ENCODE results near the gene HID1.

DNA sequence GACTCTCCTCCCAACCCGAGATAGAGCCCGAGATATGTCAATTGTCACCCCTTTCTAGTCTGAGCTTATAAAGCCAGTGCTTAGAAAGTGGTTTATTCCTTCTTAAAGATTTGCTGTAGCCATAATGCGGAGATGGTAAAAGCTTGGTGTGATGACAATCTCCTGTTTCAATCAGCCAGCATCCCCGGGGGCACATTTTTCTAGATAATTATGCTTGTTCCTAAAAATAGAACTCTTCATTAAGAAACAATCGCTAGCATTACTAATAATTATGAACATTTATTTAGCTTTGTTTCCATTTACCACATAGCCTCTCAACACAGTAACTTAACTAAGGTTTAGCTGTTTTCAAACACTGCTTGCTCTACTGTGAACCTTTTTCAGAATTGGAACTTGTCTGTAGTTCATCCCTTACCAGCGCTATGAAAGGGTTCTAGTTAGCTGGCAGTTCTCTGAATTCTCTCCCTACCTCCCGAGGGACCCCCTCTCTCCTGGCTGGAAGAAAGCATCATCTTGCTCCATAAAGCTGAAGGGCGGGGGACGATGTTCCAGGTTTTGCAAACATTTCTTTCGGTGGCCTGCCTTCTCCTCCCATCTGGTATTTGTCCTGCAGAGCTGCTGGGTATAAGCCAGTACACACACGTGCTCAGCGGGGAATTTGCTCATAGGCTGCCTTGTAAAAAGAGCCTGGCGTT is 39.0 kb upstream of the HID1 start:
- TF ChIP-seq, protein P1, sequence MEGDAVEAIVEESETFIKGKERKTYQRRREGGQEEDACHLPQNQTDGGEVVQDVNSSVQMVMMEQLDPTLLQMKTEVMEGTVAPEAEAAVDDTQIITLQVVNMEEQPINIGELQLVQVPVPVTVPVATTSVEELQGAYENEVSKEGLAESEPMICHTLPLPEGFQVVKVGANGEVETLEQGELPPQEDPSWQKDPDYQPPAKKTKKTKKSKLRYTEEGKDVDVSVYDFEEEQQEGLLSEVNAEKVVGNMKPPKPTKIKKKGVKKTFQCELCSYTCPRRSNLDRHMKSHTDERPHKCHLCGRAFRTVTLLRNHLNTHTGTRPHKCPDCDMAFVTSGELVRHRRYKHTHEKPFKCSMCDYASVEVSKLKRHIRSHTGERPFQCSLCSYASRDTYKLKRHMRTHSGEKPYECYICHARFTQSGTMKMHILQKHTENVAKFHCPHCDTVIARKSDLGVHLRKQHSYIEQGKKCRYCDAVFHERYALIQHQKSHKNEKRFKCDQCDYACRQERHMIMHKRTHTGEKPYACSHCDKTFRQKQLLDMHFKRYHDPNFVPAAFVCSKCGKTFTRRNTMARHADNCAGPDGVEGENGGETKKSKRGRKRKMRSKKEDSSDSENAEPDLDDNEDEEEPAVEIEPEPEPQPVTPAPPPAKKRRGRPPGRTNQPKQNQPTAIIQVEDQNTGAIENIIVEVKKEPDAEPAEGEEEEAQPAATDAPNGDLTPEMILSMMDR (IDR thresholded peaks at IDR 0.05; ENCODE audit: insufficient read depth, low read depth, low read length), result no peak
- TF ChIP-seq EZH2 (IDR thresholded peaks at IDR 0.05; ENCODE audit: insufficient read depth, low read length), result no peak
